H1 (cell line): ENCODE results near the gene FOXI1. TPM values are rescaled to one million over a fixed set of nuclear protein-coding genes. Genes with fewer than 3 reads are reported as not detected.

Experiments
- ASH2L ChIP-seq: fragments of 200-600, 300-600 bp; sonication (generic); IDR thresholded peaks from one replicate; pipeline ENCODE4 v1.7.1; 2017; ENCODE audit warnings: low read length
- BACH1 ChIP-seq: IDR thresholded peaks from 2 replicates; pipeline ENCODE4 v1.6.1; 2012; ENCODE audit warnings: low read length, improper control_type of control experiment
- GABPA ChIP-seq: IDR thresholded peaks from 2 replicates; pipeline ENCODE4 v1.6.1; 2011; ENCODE audit warnings: mild to moderate bottlenecking, low read length, moderate library complexity, borderline replicate concordance; ENCODE audit not compliant: insufficient read depth
- JUN ChIP-seq: IDR thresholded peaks from 2 replicates; pipeline ENCODE4 v1.6.1; 2011; ENCODE audit warnings: low read depth, mild to moderate bottlenecking, improper control_type of control experiment, low read length
- KDM4A ChIP-seq: IDR thresholded peaks from one replicate; pipeline ENCODE4 v1.7.1; 2012; ENCODE audit warnings: low read depth, mild to moderate bottlenecking, moderate library complexity, low read length, inconsistent platforms; ENCODE audit not compliant: severe bottlenecking
- POLR2AphosphoS5 ChIP-seq: IDR thresholded peaks from 2 replicates; pipeline ENCODE4 v1.6.1; 2011; ENCODE audit warnings: low read depth, low read length
- SIRT6 ChIP-seq: IDR thresholded peaks from one replicate; pipeline ENCODE4 v1.7.1; 2012; ENCODE audit warnings: low read length, inconsistent platforms
- YY1 ChIP-seq: IDR thresholded peaks from 2 replicates; pipeline ENCODE4 v1.6.1; 2011; ENCODE audit warnings: low read depth, mild to moderate bottlenecking, low read length
- polyA plus RNA-seq, 7 experiments: library from polyadenylated mRNA; depleted of rRNA in 3 of 7; stranded (reverse) in 5 of 7; unstranded in 2 of 7; fragments of >200 nt in 5 of 7; fragments of 200-250 nt in 2 of 7; gene quantifications; 1 replicate in 5 of 7; 2 replicates in 1 of 7; 4 replicates in 1 of 7; pipeline versions ENCODE4 v1.2.1 to v1.2.3, GENCODE V29; 2011 to 2013; ENCODE audit warnings: missing spikeins in 2 of 7, mixed read lengths in 2 of 7
- total RNA-seq: library from RNA; stranded (reverse); fragmentation: NEBNext Ultra II Directional; extraction: Animal tissue kit (Norgen Biotek cat#: 25700); gene quantifications from 2 replicates; pipeline ENCODE4 v1.2.1, GENCODE V29; 2021
- TF ChIP-seq, protein P1 (sequence below): fragments of 300-600 bp; sonication (generic); IDR thresholded peaks from 2 replicates; pipeline ENCODE4 v1.7.1; 2012; ENCODE audit warnings: low read length, moderate library complexity, mild to moderate bottlenecking, inconsistent platforms; ENCODE audit not compliant: insufficient replicate concordance
- TF ChIP-seq, protein P2 (sequence below): IDR thresholded peaks from 2 replicates; pipeline ENCODE4 v1.6.1; 2012; ENCODE audit warnings: inconsistent platforms
- TF ChIP-seq, protein P3 (sequence below): IDR thresholded peaks from 2 replicates; pipeline ENCODE4 v1.6.1; 2012; ENCODE audit warnings: low read length, inconsistent platforms

The FOXI1 gene
- total and polyA plus RNA-seq, 2 of the 8 experiments (the other 6 are each of a cell fraction or from before 2014, with no cell fraction given) = not detected

GRCh38 chr5:170104710-170105109 is 987 bp upstream of the FOXI1 start (continued):
- TF ChIP-seq, protein P1, sequence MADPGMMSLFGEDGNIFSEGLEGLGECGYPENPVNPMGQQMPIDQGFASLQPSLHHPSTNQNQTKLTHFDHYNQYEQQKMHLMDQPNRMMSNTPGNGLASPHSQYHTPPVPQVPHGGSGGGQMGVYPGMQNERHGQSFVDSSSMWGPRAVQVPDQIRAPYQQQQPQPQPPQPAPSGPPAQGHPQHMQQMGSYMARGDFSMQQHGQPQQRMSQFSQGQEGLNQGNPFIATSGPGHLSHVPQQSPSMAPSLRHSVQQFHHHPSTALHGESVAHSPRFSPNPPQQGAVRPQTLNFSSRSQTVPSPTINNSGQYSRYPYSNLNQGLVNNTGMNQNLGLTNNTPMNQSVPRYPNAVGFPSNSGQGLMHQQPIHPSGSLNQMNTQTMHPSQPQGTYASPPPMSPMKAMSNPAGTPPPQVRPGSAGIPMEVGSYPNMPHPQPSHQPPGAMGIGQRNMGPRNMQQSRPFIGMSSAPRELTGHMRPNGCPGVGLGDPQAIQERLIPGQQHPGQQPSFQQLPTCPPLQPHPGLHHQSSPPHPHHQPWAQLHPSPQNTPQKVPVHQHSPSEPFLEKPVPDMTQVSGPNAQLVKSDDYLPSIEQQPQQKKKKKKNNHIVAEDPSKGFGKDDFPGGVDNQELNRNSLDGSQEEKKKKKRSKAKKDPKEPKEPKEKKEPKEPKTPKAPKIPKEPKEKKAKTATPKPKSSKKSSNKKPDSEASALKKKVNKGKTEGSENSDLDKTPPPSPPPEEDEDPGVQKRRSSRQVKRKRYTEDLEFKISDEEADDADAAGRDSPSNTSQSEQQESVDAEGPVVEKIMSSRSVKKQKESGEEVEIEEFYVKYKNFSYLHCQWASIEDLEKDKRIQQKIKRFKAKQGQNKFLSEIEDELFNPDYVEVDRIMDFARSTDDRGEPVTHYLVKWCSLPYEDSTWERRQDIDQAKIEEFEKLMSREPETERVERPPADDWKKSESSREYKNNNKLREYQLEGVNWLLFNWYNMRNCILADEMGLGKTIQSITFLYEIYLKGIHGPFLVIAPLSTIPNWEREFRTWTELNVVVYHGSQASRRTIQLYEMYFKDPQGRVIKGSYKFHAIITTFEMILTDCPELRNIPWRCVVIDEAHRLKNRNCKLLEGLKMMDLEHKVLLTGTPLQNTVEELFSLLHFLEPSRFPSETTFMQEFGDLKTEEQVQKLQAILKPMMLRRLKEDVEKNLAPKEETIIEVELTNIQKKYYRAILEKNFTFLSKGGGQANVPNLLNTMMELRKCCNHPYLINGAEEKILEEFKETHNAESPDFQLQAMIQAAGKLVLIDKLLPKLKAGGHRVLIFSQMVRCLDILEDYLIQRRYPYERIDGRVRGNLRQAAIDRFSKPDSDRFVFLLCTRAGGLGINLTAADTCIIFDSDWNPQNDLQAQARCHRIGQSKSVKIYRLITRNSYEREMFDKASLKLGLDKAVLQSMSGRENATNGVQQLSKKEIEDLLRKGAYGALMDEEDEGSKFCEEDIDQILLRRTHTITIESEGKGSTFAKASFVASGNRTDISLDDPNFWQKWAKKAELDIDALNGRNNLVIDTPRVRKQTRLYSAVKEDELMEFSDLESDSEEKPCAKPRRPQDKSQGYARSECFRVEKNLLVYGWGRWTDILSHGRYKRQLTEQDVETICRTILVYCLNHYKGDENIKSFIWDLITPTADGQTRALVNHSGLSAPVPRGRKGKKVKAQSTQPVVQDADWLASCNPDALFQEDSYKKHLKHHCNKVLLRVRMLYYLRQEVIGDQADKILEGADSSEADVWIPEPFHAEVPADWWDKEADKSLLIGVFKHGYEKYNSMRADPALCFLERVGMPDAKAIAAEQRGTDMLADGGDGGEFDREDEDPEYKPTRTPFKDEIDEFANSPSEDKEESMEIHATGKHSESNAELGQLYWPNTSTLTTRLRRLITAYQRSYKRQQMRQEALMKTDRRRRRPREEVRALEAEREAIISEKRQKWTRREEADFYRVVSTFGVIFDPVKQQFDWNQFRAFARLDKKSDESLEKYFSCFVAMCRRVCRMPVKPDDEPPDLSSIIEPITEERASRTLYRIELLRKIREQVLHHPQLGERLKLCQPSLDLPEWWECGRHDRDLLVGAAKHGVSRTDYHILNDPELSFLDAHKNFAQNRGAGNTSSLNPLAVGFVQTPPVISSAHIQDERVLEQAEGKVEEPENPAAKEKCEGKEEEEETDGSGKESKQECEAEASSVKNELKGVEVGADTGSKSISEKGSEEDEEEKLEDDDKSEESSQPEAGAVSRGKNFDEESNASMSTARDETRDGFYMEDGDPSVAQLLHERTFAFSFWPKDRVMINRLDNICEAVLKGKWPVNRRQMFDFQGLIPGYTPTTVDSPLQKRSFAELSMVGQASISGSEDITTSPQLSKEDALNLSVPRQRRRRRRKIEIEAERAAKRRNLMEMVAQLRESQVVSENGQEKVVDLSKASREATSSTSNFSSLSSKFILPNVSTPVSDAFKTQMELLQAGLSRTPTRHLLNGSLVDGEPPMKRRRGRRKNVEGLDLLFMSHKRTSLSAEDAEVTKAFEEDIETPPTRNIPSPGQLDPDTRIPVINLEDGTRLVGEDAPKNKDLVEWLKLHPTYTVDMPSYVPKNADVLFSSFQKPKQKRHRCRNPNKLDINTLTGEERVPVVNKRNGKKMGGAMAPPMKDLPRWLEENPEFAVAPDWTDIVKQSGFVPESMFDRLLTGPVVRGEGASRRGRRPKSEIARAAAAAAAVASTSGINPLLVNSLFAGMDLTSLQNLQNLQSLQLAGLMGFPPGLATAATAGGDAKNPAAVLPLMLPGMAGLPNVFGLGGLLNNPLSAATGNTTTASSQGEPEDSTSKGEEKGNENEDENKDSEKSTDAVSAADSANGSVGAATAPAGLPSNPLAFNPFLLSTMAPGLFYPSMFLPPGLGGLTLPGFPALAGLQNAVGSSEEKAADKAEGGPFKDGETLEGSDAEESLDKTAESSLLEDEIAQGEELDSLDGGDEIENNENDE = no peak
- no peak for TF ChIP-seq YY1
- TF ChIP-seq KDM4A = no peak
- TF ChIP-seq, protein P2, sequence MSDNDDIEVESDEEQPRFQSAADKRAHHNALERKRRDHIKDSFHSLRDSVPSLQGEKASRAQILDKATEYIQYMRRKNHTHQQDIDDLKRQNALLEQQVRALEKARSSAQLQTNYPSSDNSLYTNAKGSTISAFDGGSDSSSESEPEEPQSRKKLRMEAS = no peak
- no peak for TF ChIP-seq ASH2L
- no peak for TF ChIP-seq SIRT6
- TF ChIP-seq GABPA = no peak
- no peak for TF ChIP-seq BACH1
- TF ChIP-seq, protein P3, sequence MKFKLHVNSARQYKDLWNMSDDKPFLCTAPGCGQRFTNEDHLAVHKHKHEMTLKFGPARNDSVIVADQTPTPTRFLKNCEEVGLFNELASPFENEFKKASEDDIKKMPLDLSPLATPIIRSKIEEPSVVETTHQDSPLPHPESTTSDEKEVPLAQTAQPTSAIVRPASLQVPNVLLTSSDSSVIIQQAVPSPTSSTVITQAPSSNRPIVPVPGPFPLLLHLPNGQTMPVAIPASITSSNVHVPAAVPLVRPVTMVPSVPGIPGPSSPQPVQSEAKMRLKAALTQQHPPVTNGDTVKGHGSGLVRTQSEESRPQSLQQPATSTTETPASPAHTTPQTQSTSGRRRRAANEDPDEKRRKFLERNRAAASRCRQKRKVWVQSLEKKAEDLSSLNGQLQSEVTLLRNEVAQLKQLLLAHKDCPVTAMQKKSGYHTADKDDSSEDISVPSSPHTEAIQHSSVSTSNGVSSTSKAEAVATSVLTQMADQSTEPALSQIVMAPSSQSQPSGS = no peak
- no peak for TF ChIP-seq POLR2AphosphoS5
- TF ChIP-seq JUN = no peak
